HG02759 (cell line): ENCODE data around the gene EPS15.
"Not testable (repeated sequence)": the region's sequence is repeated elsewhere in the genome, so short reads cannot be mapped to it uniquely, and the experiment has no call there.

Source experiments
- ATAC-seq: cut with Tn5 transposase; IDR thresholded peaks from one replicate; pipeline ENCODE4 v1.9.1; 2021; ENCODE audit warnings: mild to moderate bottlenecking, moderate library complexity; ENCODE audit not compliant: unreplicated experiment

EPS15 gene

GRCh38 chr1:51474832-51475620, 44.0 kb downstream of the EPS15 start:
- not testable (repeated sequence) for ATAC-seq

- ATAC-seq: no peak
Observed at GRCh38 chr1:51473331-51474115, 45.5 kb downstream of the EPS15 start.

GRCh38 chr1:51472359-51472758, 46.7 kb downstream of the EPS15 start:
- ATAC-seq: no peak

- ATAC-seq: no peak
Observed at GRCh38 chr1:51469518-51469917, 49.5 kb downstream of the EPS15 start.

- ATAC-seq: no peak
Observed at GRCh38 chr1:51464828-51465227, 54.2 kb downstream of the EPS15 start.

- ATAC-seq: no peak
Observed at GRCh38 chr1:51463561-51463960, 55.5 kb downstream of the EPS15 start.

- not testable (repeated sequence) for ATAC-seq
Observed at GRCh38 chr1:51462289-51462688, 56.8 kb downstream of the EPS15 start.

- ATAC-seq: no peak
Observed at GRCh38 chr1:51454554-51454953, 64.5 kb downstream of the EPS15 start.

GRCh38 chr1:51453010-51453409, 66.1 kb downstream of the EPS15 start:
- ATAC-seq: no peak

GRCh38 chr1:51448844-51449454, 70.1 kb downstream of the EPS15 start:
- ATAC-seq: not testable (repeated sequence)

- ATAC-seq: no peak
Observed at GRCh38 chr1:51445351-51446090, 73.5 kb downstream of the EPS15 start.

GRCh38 chr1:51444534-51445192, 74.4 kb downstream of the EPS15 start:
- no peak for ATAC-seq

GRCh38 chr1:51444096-51444495, 75.0 kb downstream of the EPS15 start:
- no peak for ATAC-seq

- ATAC-seq: no peak
Observed at GRCh38 chr1:51443555-51443954, 75.5 kb downstream of the EPS15 start.

GRCh38 chr1:51442616-51443015, 76.5 kb downstream of the EPS15 start:
- ATAC-seq: no peak

GRCh38 chr1:51442198-51442597, 76.9 kb downstream of the EPS15 start:
- ATAC-seq: no peak

GRCh38 chr1:51439895-51440294, 79.2 kb downstream of the EPS15 start:
- ATAC-seq: no peak

- no peak for ATAC-seq
Observed at GRCh38 chr1:51439053-51439452, 80.0 kb downstream of the EPS15 start.

GRCh38 chr1:51437391-51437790, 81.7 kb downstream of the EPS15 start:
- not testable (repeated sequence) for ATAC-seq

- ATAC-seq: no peak
Observed at GRCh38 chr1:51435878-51436277, 83.2 kb downstream of the EPS15 start.
